Natural killer cell treated with Interleukin-12 subunit alpha and Interleukin-12 subunit beta and Interleukin-15 and Interleukin-18, amount 100 ng/mL, for 72 hours (primary cell): ENCODE results near the gene SRSF5. TPM values are rescaled to one million over a fixed set of nuclear protein-coding genes. Genes with fewer than 3 reads are reported as not detected.
A peak's percentile ranks its signal among the peaks of the same experiment; 100 is the strongest.

Experiments used
- ATAC-seq, 2 donors: fragments of 150-1000 bp; cut with Tn5 transposase in 1 of 2; sonication (Bioruptor Pico), chemical (Tn5 transposase) in 1 of 2; 2 replicates each; pipeline ENCODE4 v1.10.0; 2021
- DNase-seq: peaks from one replicate; pipeline ENCODE4 v3.0.0; 2022; ENCODE audit warnings: low spot score
- H3K27ac Mint-ChIP-seq, 2 donors: 1 replicate in 1 of 2; 2 replicates in 1 of 2; pipeline ENCODE4 v1.8.0; 2022; ENCODE audit warnings: mixed read lengths in 2 of 2, mild to moderate bottlenecking in 1 of 2, moderate library complexity in 1 of 2
- H3K27me3 Mint-ChIP-seq, 2 donors: 1 replicate in 1 of 2; 2 replicates in 1 of 2; pipeline ENCODE4 v1.8.0; 2022; ENCODE audit warnings: mixed read lengths in 2 of 2
- H3K36me3 Mint-ChIP-seq: one replicate; pipeline ENCODE4 v1.8.0; 2022; ENCODE audit warnings: mixed read lengths
- H3K4me1 Mint-ChIP-seq, 2 donors: 1 replicate in 1 of 2; 2 replicates in 1 of 2; pipeline ENCODE4 v1.8.0; 2022; ENCODE audit warnings: low read depth in 2 of 2, mixed read lengths in 2 of 2, mild to moderate bottlenecking in 1 of 2
- H3K4me3 Mint-ChIP-seq: one replicate; pipeline ENCODE4 v1.8.0; 2022; ENCODE audit warnings: mixed read lengths
- H3K9me3 Mint-ChIP-seq: 2 replicates; pipeline ENCODE4 v1.8.0; 2022; ENCODE audit warnings: mixed read lengths
- total RNA-seq, 2 donors: library from RNA; stranded (reverse); gene quantifications; one replicate each; pipeline ENCODE4 v1.2.3, GENCODE V29; 2022

SRSF5 gene
- total RNA-seq, 2 donors from 2014 or later, result 317 to 354 TPM

GRCh38 chr14:69755296-69755695 is 11.6 kb upstream of the SRSF5 start:
- Mint-ChIP-seq H3K4me3 (no peak overlapping the region), H3K9me3 (no peaks in the 10 kb centered on the region), H3K27me3 (no peaks in the 10 kb centered on the region), H3K27ac (no peak overlapping the region), H3K4me1 (peaks cover 5 to 16% of the 10 kb centered on the region in 2 donors), H3K36me3 (no peaks in the 10 kb centered on the region)
- ATAC-seq (no peak), DNase-seq (no peak)

GRCh38 chr14:69755784-69756183 is 11.2 kb upstream of the SRSF5 start:
- Mint-ChIP-seq H3K27ac (no peak overlapping the region), H3K27me3 (no peaks in the 10 kb centered on the region), H3K4me1 (peaks cover 5 to 16% of the 10 kb centered on the region in 2 donors), H3K36me3 (no peaks in the 10 kb centered on the region), H3K9me3 (no peaks in the 10 kb centered on the region), H3K4me3 (no peak overlapping the region)
- no peak for ATAC-seq
- DNase-seq, result no peak

GRCh38 chr14:69756298-69756697 is 10.6 kb upstream of the SRSF5 start:
- no peaks in the 10 kb centered on the region for H3K36me3 Mint-ChIP-seq
- H3K4me3 Mint-ChIP-seq, result no peak overlapping the region
- ATAC-seq, result no peak
- H3K27ac Mint-ChIP-seq, result no peak overlapping the region
- DNase-seq, result no peak
- peaks cover 5 to 16% of the 10 kb centered on the region in 2 donors for H3K4me1 Mint-ChIP-seq
- H3K27me3 Mint-ChIP-seq, result no peaks in the 10 kb centered on the region
- no peaks in the 10 kb centered on the region for H3K9me3 Mint-ChIP-seq

- no peak overlapping the region for H3K27ac Mint-ChIP-seq
- H3K4me1 Mint-ChIP-seq, result peaks cover 9% of the 10 kb centered on the region in 2 donors
- H3K9me3 Mint-ChIP-seq, result peaks cover 2% of the 10 kb centered on the region
- ATAC-seq (no peak), DNase-seq (no peak)
- H3K36me3 Mint-ChIP-seq, result peaks cover 7% of the 10 kb centered on the region
- H3K27me3 Mint-ChIP-seq, result no peaks in the 10 kb centered on the region
- no peak overlapping the region for H3K4me3 Mint-ChIP-seq
Measured at GRCh38 chr14:69760810-69761209, 6.1 kb upstream of the SRSF5 start.

GRCh38 chr14:69763761-69764510 is 3.0 kb upstream of the SRSF5 start:
- peaks cover 32 to 33% of the 10 kb centered on the region in 2 donors for H3K4me1 Mint-ChIP-seq
- ATAC-seq (no peak), DNase-seq (no peak)
- peak overlapping the region; percentile 38 for H3K4me3 Mint-ChIP-seq
- peaks cover 23% of the 10 kb centered on the region for H3K36me3 Mint-ChIP-seq
- no peaks in the 10 kb centered on the region for H3K27me3 Mint-ChIP-seq
- H3K27ac Mint-ChIP-seq, result peak overlapping the region; percentile 58 to 79
- H3K9me3 Mint-ChIP-seq, result peaks cover 2% of the 10 kb centered on the region

- Mint-ChIP-seq H3K27ac (peak overlapping the region; percentile 99 to 100), H3K4me3 (peak overlapping the region; percentile 93), H3K36me3 (peaks cover 44% of the 10 kb centered on the region), H3K9me3 (peaks cover 2% of the 10 kb centered on the region), H3K27me3 (no peaks in the 10 kb centered on the region), H3K4me1 (peaks cover 54 to 56% of the 10 kb centered on the region in 2 donors)
- peak; percentile 95 for DNase-seq
- peak; percentile 89 to 90 for ATAC-seq
Measured at GRCh38 chr14:69767369-69767999, 542 bp downstream of the SRSF5 start.

GRCh38 chr14:69768873-69769272 is 1.9 kb downstream of the SRSF5 start:
- peak overlapping the region; percentile 99 to 100 for H3K27ac Mint-ChIP-seq
- peaks cover 49% of the 10 kb centered on the region for H3K36me3 Mint-ChIP-seq
- DNase-seq (no peak), ATAC-seq (no peak)
- H3K27me3 Mint-ChIP-seq, result no peaks in the 10 kb centered on the region
- H3K4me3 Mint-ChIP-seq, result peak overlapping the region; percentile 93
- peaks cover 2% of the 10 kb centered on the region for H3K9me3 Mint-ChIP-seq
- H3K4me1 Mint-ChIP-seq, result peaks cover 58 to 62% of the 10 kb centered on the region in 2 donors

- H3K9me3 Mint-ChIP-seq, result no peaks in the 10 kb centered on the region
- peak overlapping the region; percentile 12 to 38 for H3K27ac Mint-ChIP-seq
- DNase-seq (no peak), ATAC-seq (no peak)
- no peaks in the 10 kb centered on the region for H3K27me3 Mint-ChIP-seq
- peak overlapping the region; percentile 93 for H3K4me3 Mint-ChIP-seq
- H3K4me1 Mint-ChIP-seq, result peaks cover 54 to 58% of the 10 kb centered on the region in 2 donors
- H3K36me3 Mint-ChIP-seq, result peaks cover 44% of the 10 kb centered on the region
Measured at GRCh38 chr14:69769623-69770022, 2.7 kb downstream of the SRSF5 start.

- H3K27ac Mint-ChIP-seq, result peak overlapping the region; percentile 12 to 38
- peaks cover 59 to 61% of the 10 kb centered on the region in 2 donors for H3K4me1 Mint-ChIP-seq
- peaks cover 50% of the 10 kb centered on the region for H3K36me3 Mint-ChIP-seq
- no peaks in the 10 kb centered on the region for H3K9me3 Mint-ChIP-seq
- H3K27me3 Mint-ChIP-seq, result no peaks in the 10 kb centered on the region
- H3K4me3 Mint-ChIP-seq, result peak overlapping the region; percentile 93
- no peak for DNase-seq
- ATAC-seq, result no peak
Measured at GRCh38 chr14:69770559-69770958, 3.6 kb downstream of the SRSF5 start.

- no peak for DNase-seq
- H3K9me3 Mint-ChIP-seq, result no peaks in the 10 kb centered on the region
- peak overlapping the region; percentile 12 to 38 for H3K27ac Mint-ChIP-seq
- no peak overlapping the region for H3K4me3 Mint-ChIP-seq
- H3K27me3 Mint-ChIP-seq, result no peaks in the 10 kb centered on the region
- ATAC-seq, result no peak
- peaks cover 56% of the 10 kb centered on the region for H3K36me3 Mint-ChIP-seq
- H3K4me1 Mint-ChIP-seq, result peaks cover 62 to 65% of the 10 kb centered on the region in 2 donors
Measured at GRCh38 chr14:69771136-69771535, 4.2 kb downstream of the SRSF5 start.

- no peak for DNase-seq
Measured at GRCh38 chr14:69772082-69773017, 5.4 kb downstream of the SRSF5 start.

GRCh38 chr14:69773571-69774276 is 6.8 kb downstream of the SRSF5 start:
- Mint-ChIP-seq H3K27ac (peak overlapping the region; percentile 11 to 44), H3K36me3 (peaks cover 66% of the 10 kb centered on the region), H3K4me3 (no peak overlapping the region), H3K27me3 (no peaks in the 10 kb centered on the region), H3K4me1 (peaks cover 60 to 66% of the 10 kb centered on the region in 2 donors), H3K9me3 (no peaks in the 10 kb centered on the region)
- DNase-seq (no peak), ATAC-seq (no peak)

More at GRCh38 chr14:69772082-69773017, 5.4 kb downstream of the SRSF5 start:
- H3K36me3 Mint-ChIP-seq, result peaks cover 67% of the 10 kb centered on the region
- peak overlapping the region; percentile 18 to 48 for H3K27ac Mint-ChIP-seq
- H3K27me3 Mint-ChIP-seq, result no peaks in the 10 kb centered on the region
- no peaks in the 10 kb centered on the region for H3K9me3 Mint-ChIP-seq
- H3K4me3 Mint-ChIP-seq, result no peak overlapping the region
- H3K4me1 Mint-ChIP-seq, result peaks cover 67 to 69% of the 10 kb centered on the region in 2 donors
- ATAC-seq, result no peak

GRCh38 chr14:69775012-69775411 is 8.1 kb downstream of the SRSF5 start:
- Mint-ChIP-seq H3K4me3 (no peak overlapping the region), H3K27me3 (no peaks in the 10 kb centered on the region), H3K4me1 (peaks cover 57 to 59% of the 10 kb centered on the region in 2 donors), H3K36me3 (peaks cover 62% of the 10 kb centered on the region), H3K9me3 (no peaks in the 10 kb centered on the region), H3K27ac (peak overlapping the region; percentile 11 to 44)
- ATAC-seq (no peak), DNase-seq (no peak)
